Mesendoderm (in vitro differentiated cells): ENCODE measurements around the gene TSHZ2.

ENCODE experiments used
- DNase-seq: peaks from one replicate; pipeline ENCODE4 v3.0.0; 2013
- H2AK5ac ChIP-seq: 2 replicates; pipeline ENCODE4 v1.6.1; 2013; ENCODE audit warnings: low read length, inconsistent platforms
- H2BK120ac ChIP-seq: 2 replicates; pipeline ENCODE4 v1.6.1; 2013; ENCODE audit warnings: low read depth, mild to moderate bottlenecking, low read length, moderate library complexity, mixed read lengths
- H2BK15ac ChIP-seq: replicated peaks from 2 replicates; pipeline ENCODE4 v1.6.1; 2013; ENCODE audit warnings: low read depth, mild to moderate bottlenecking, moderate library complexity
- H2BK5ac ChIP-seq: 2 replicates; pipeline ENCODE4 v1.6.1; 2013; ENCODE audit warnings: low read length, inconsistent platforms
- H3K18ac ChIP-seq: 2 replicates; pipeline ENCODE4 v1.6.1; 2013; ENCODE audit warnings: mild to moderate bottlenecking, low read length, mixed read lengths
- H3K23ac ChIP-seq: one replicate; pipeline ENCODE4 v1.6.1; 2013; ENCODE audit warnings: low read length
- H3K27ac ChIP-seq: 2 replicates; pipeline ENCODE4 v1.5.1; 2013; ENCODE audit warnings: low read depth, mild to moderate bottlenecking, inconsistent platforms, low read length, moderate library complexity
- H3K27me3 ChIP-seq: 2 replicates; pipeline ENCODE4 v1.6.1; 2013; ENCODE audit warnings: low read length, control low read depth, mild to moderate bottlenecking, inconsistent platforms; ENCODE audit not compliant: insufficient read depth, poor library complexity
- H3K36me3 ChIP-seq: 2 replicates; pipeline ENCODE4 v1.6.1; 2013; ENCODE audit warnings: low read length, inconsistent platforms; ENCODE audit not compliant: control insufficient read depth, insufficient read depth
- H3K4ac ChIP-seq: one replicate; pipeline ENCODE4 v1.6.1; 2013; ENCODE audit warnings: low read depth, mild to moderate bottlenecking, low read length, moderate library complexity
- H3K4me1 ChIP-seq: 2 replicates; pipeline ENCODE4 v1.6.1; 2013; ENCODE audit warnings: low read depth, low read length, inconsistent platforms; ENCODE audit not compliant: control insufficient read depth
- H3K4me2 ChIP-seq: 2 replicates; pipeline ENCODE4 v1.6.1; 2013; ENCODE audit warnings: low read length
- H3K4me3 ChIP-seq: 2 replicates; pipeline ENCODE4 v1.5.1; 2013; ENCODE audit warnings: mild to moderate bottlenecking, low read length
- H3K56ac ChIP-seq: one replicate; pipeline ENCODE4 v1.6.1; 2013; ENCODE audit warnings: low read length
- H3K79me1 ChIP-seq: 2 replicates; pipeline ENCODE4 v1.6.1; 2013; ENCODE audit warnings: low read length, inconsistent platforms
- H3K79me2 ChIP-seq: 2 replicates; pipeline ENCODE4 v1.6.1; 2013; ENCODE audit warnings: mild to moderate bottlenecking, low read length; ENCODE audit not compliant: control insufficient read depth, insufficient read depth
- H3K9ac ChIP-seq: 2 replicates; pipeline ENCODE4 v1.6.1; 2013; ENCODE audit warnings: low read length, inconsistent platforms
- H4K5ac ChIP-seq: one replicate; pipeline ENCODE4 v1.6.1; 2013; ENCODE audit warnings: low read length
- H4K8ac ChIP-seq: one replicate; pipeline ENCODE4 v1.6.1; 2013; ENCODE audit warnings: low read depth, mild to moderate bottlenecking, control low read depth, low read length, moderate library complexity
- WGBS: extraction: QIAGEN DNeasy Blood & Tissue Kit; methylation state at CpG from one replicate; pipeline ENCODE4 v1.1.7; 2013; ENCODE audit warnings: low lambda C conversion rate, missing lambda C conversion rate; ENCODE audit not compliant: insufficient coverage; ENCODE audit errors: extremely low coverage; 5-methylcytosine and 5-hydroxymethylcytosine counted together

Gene TSHZ2

DNA sequence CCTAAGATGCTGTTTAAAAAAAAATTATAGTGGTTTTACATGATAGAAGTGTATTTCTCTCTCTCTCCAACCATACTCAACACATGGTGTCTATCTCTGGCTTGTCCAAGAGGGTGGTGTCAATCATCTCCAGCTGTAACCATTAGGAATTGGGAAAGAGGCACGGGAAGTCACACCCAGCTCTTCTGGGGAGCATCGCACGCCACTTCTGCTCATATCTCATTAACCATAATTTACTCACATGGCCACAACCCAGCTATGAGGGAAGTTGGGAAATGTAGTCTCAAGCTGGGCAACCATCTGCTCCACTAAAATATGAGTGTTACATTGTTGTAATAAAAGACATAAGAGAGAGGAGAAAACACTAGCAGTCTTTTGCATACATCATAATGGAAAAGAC is 30.4 kb upstream of the TSHZ2 start:
- H2BK5ac ChIP-seq = no peak overlapping the region
- no peak overlapping the region for H3K56ac ChIP-seq
- no peak overlapping the region for H2BK15ac ChIP-seq
- H3K79me2 ChIP-seq = no peaks in the 10 kb centered on the region
- H2AK5ac ChIP-seq = no peak overlapping the region
- no peak overlapping the region for H2BK120ac ChIP-seq
- H4K5ac ChIP-seq = no peak overlapping the region
- no peaks in the 10 kb centered on the region for H3K79me1 ChIP-seq
- H3K9ac ChIP-seq = no peak overlapping the region
- H3K36me3 ChIP-seq = no peaks in the 10 kb centered on the region
- no peak overlapping the region for H3K4me3 ChIP-seq
- no peaks in the 10 kb centered on the region for H3K4me1 ChIP-seq
- H3K18ac ChIP-seq = no peak overlapping the region
- WGBS = no CpG with 5 or more reads among the region's 3 CpGs
- H3K23ac ChIP-seq = no peak overlapping the region
- H3K4me2 ChIP-seq = no peak overlapping the region
- H4K8ac ChIP-seq = no peak overlapping the region
- no peak overlapping the region for H3K4ac ChIP-seq
- no peak overlapping the region for H3K27ac ChIP-seq
- no peaks in the 10 kb centered on the region for H3K27me3 ChIP-seq
- no peak for DNase-seq

GRCh38 chr20:52943185-52943841 is 28.8 kb upstream of the TSHZ2 start:
- Histone ChIP-seq H2BK15ac (no peak overlapping the region), H3K18ac (no peak overlapping the region), H3K9ac (no peak overlapping the region), H3K4ac (no peak overlapping the region), H3K4me3 (no peak overlapping the region), H4K8ac (no peak overlapping the region), H3K56ac (no peak overlapping the region), H2BK5ac (no peak overlapping the region), H3K4me1 (no peaks in the 10 kb centered on the region), H3K79me2 (no peaks in the 10 kb centered on the region), H2BK120ac (no peak overlapping the region), H4K5ac (no peak overlapping the region), H3K27me3 (no peaks in the 10 kb centered on the region), H2AK5ac (no peak overlapping the region), H3K4me2 (no peak overlapping the region), H3K23ac (no peak overlapping the region), H3K36me3 (no peaks in the 10 kb centered on the region), H3K79me1 (no peaks in the 10 kb centered on the region), H3K27ac (no peak overlapping the region)
- no CpG with 5 or more reads among the region's 2 CpGs for WGBS
- peak; percentile 19 for DNase-seq

DNA sequence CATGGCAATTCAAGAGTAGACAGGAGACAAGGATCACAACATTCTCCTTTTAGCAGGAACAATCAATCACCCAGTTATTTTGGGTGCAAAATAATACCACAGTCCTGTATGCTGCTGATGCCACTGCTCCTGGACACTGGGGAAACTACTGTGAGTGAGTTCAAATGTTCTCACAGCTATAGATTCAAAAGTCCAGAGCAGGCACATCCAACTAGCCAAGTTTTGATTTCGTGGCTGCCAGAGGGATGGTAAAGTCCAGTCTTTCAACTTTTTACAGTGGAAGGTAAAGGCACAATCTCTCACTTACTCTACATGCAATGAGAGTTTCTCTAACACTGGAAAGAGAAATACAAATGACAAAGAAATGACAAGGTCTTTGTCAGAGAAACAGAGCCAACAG is 26.9 kb upstream of the TSHZ2 start:
- Histone ChIP-seq H2BK15ac (no peak overlapping the region), H3K79me2 (no peaks in the 10 kb centered on the region), H2BK5ac (no peak overlapping the region), H2BK120ac (no peak overlapping the region), H3K4me2 (no peak overlapping the region), H4K5ac (no peak overlapping the region), H3K4me1 (no peaks in the 10 kb centered on the region), H3K18ac (no peak overlapping the region), H3K27me3 (no peaks in the 10 kb centered on the region), H2AK5ac (no peak overlapping the region), H3K27ac (no peak overlapping the region), H3K56ac (no peak overlapping the region), H3K23ac (no peak overlapping the region), H3K4me3 (no peak overlapping the region), H3K36me3 (no peaks in the 10 kb centered on the region), H3K79me1 (no peaks in the 10 kb centered on the region), H3K9ac (no peak overlapping the region), H4K8ac (no peak overlapping the region), H3K4ac (no peak overlapping the region)
- no peak for DNase-seq
- WGBS = no CpG with 5 or more reads among the region's 1 CpG

DNA sequence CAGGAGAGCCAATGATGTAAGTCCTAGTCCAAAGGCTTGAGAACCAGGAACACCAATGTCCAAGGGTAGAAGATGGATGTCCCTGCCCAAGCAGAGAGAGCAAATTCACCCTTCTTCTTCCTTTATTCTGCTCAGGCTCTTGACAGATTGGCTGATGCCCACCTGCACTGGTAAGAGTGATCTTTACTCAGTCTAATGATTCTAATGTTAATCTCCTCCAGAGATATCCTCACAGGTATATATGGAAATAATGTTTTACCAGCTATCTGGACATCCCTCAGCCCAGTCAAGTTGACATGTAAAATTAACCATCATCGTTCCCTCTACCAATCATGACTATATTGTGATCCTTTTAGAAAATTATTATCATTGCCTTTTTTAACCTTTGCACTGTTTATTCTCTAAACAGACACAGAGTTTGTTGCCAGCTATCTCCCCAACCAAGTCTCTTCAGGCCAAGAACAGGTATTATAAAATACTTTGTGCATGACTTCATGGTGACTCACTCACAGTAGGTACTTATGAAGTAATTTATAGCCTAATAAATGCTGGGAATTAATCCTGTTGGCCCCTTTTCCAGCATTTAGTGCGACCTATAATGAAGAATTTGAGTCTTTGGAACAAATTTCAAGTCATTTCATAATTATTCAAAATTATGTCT is 26.2 kb upstream of the TSHZ2 start:
- Histone ChIP-seq H3K4me3 (no peak overlapping the region), H2AK5ac (no peak overlapping the region), H2BK120ac (no peak overlapping the region), H3K79me2 (no peaks in the 10 kb centered on the region), H3K23ac (no peak overlapping the region), H4K8ac (no peak overlapping the region), H2BK15ac (no peak overlapping the region), H3K4ac (no peak overlapping the region), H3K79me1 (no peaks in the 10 kb centered on the region), H3K18ac (no peak overlapping the region), H3K27ac (no peak overlapping the region), H3K36me3 (no peaks in the 10 kb centered on the region), H3K4me1 (no peaks in the 10 kb centered on the region), H3K4me2 (no peak overlapping the region), H3K9ac (no peak overlapping the region), H3K56ac (no peak overlapping the region), H4K5ac (no peak overlapping the region), H3K27me3 (no peaks in the 10 kb centered on the region), H2BK5ac (no peak overlapping the region)
- WGBS = no CpG with 5 or more reads among the region's 2 CpGs
- no peak for DNase-seq

GRCh38 chr20:52948491-52948890 is 23.7 kb upstream of the TSHZ2 start:
- H3K23ac ChIP-seq = no peak overlapping the region
- H3K9ac ChIP-seq = no peak overlapping the region
- no peaks in the 10 kb centered on the region for H3K4me1 ChIP-seq
- no peak overlapping the region for H3K27ac ChIP-seq
- H3K27me3 ChIP-seq = no peaks in the 10 kb centered on the region
- no peak overlapping the region for H4K8ac ChIP-seq
- H2AK5ac ChIP-seq = no peak overlapping the region
- no peak overlapping the region for H2BK15ac ChIP-seq
- no peak overlapping the region for H3K4ac ChIP-seq
- H4K5ac ChIP-seq = no peak overlapping the region
- H3K4me3 ChIP-seq = no peak overlapping the region
- WGBS = no CpG with 5 or more reads among the region's 1 CpG
- H2BK120ac ChIP-seq = no peak overlapping the region
- H3K79me2 ChIP-seq = no peaks in the 10 kb centered on the region
- no peak overlapping the region for H3K4me2 ChIP-seq
- no peak overlapping the region for H3K56ac ChIP-seq
- no peaks in the 10 kb centered on the region for H3K79me1 ChIP-seq
- no peak for DNase-seq
- no peaks in the 10 kb centered on the region for H3K36me3 ChIP-seq
- no peak overlapping the region for H3K18ac ChIP-seq
- no peak overlapping the region for H2BK5ac ChIP-seq

DNA sequence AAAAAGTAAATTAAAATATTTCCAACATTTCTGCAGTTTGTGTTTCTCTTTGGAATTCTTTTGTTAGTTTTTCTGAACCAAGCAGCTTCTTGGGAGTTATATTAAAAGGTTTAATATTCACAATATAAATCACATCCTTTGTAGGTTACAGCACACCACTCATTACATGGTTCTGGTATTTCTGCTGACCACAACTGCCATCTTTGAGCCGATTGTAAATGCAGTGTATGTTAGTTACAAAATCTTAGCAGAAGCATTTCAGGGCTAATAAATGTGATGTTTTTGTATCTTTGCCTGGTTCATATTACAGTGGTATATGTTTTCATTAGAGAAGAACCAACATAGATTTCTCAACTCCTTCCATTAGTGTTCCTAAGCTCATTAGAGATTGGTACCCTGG is 19.1 kb upstream of the TSHZ2 start:
- no peak overlapping the region for H2BK5ac ChIP-seq
- H4K8ac ChIP-seq = no peak overlapping the region
- H2BK120ac ChIP-seq = no peak overlapping the region
- H3K4me3 ChIP-seq = no peak overlapping the region
- no peak overlapping the region for H3K9ac ChIP-seq
- WGBS = no CpG with 5 or more reads among the region's 1 CpG
- no peaks in the 10 kb centered on the region for H3K79me1 ChIP-seq
- H2AK5ac ChIP-seq = no peak overlapping the region
- no peak overlapping the region for H3K4me2 ChIP-seq
- H2BK15ac ChIP-seq = no peak overlapping the region
- no peaks in the 10 kb centered on the region for H3K4me1 ChIP-seq
- H3K23ac ChIP-seq = no peak overlapping the region
- H3K56ac ChIP-seq = no peak overlapping the region
- H3K36me3 ChIP-seq = no peaks in the 10 kb centered on the region
- H3K27ac ChIP-seq = no peak overlapping the region
- H3K27me3 ChIP-seq = no peaks in the 10 kb centered on the region
- H3K18ac ChIP-seq = no peak overlapping the region
- no peak overlapping the region for H3K4ac ChIP-seq
- DNase-seq = no peak
- no peak overlapping the region for H4K5ac ChIP-seq
- no peaks in the 10 kb centered on the region for H3K79me2 ChIP-seq
